BLaER1 (cell line): ENCODE measurements around the gene ZMYM3.

Experiments
- H3K27ac ChIP-seq: shearing (Covaris generic); formaldehyde crosslinking; 2 replicates; pipeline ENCODE4 v1.8.1; 2022
- H3K27me3 ChIP-seq: shearing (Covaris generic); formaldehyde crosslinking; 2 replicates; pipeline ENCODE4 v1.8.1; 2022
- H3K36me3 ChIP-seq: shearing (Covaris generic); formaldehyde crosslinking; 2 replicates; pipeline ENCODE4 v1.8.1; 2022
- H3K4me1 ChIP-seq: shearing (Covaris generic); formaldehyde crosslinking; 2 replicates; pipeline ENCODE4 v1.8.1; 2022
- H3K4me2 ChIP-seq: shearing (Covaris generic); formaldehyde crosslinking; 2 replicates; pipeline ENCODE4 v1.8.1; 2022
- H3K4me3 ChIP-seq: shearing (Covaris generic); formaldehyde crosslinking; 2 replicates; pipeline ENCODE4 v1.8.1; 2022
- H3K9ac ChIP-seq: shearing (Covaris generic); formaldehyde crosslinking; 2 replicates; pipeline ENCODE4 v1.8.1; 2022
- H3K9me3 ChIP-seq: shearing (Covaris generic); formaldehyde crosslinking; 2 replicates; pipeline ENCODE4 v1.8.1; 2022
- H4K20me1 ChIP-seq: shearing (Covaris generic); formaldehyde crosslinking; 2 replicates; pipeline ENCODE4 v1.8.1; 2022
- Cebpa-rat ChIP-seq: shearing (Covaris generic); IDR thresholded peaks from 2 replicates; pipeline ENCODE4 v1.8.1; 2022

The ZMYM3 gene

GRCh38 chrX:71235482-71235881 lies 18.5 kb downstream of the ZMYM3 start:
- no peak for TF ChIP-seq Cebpa-rat
- Histone ChIP-seq H3K4me3 (no peak overlapping the region), H3K9me3 (no peaks in the 10 kb centered on the region), H3K4me1 (no peaks in the 10 kb centered on the region), H3K27ac (no peak overlapping the region), H3K4me2 (no peak overlapping the region), H3K27me3 (peaks cover 20% of the 10 kb centered on the region), H3K9ac (no peak overlapping the region), H4K20me1 (no peaks in the 10 kb centered on the region; the same call in 1 of the 2 replicates), H3K36me3 (peaks cover 9% of the 10 kb centered on the region)

DNA sequence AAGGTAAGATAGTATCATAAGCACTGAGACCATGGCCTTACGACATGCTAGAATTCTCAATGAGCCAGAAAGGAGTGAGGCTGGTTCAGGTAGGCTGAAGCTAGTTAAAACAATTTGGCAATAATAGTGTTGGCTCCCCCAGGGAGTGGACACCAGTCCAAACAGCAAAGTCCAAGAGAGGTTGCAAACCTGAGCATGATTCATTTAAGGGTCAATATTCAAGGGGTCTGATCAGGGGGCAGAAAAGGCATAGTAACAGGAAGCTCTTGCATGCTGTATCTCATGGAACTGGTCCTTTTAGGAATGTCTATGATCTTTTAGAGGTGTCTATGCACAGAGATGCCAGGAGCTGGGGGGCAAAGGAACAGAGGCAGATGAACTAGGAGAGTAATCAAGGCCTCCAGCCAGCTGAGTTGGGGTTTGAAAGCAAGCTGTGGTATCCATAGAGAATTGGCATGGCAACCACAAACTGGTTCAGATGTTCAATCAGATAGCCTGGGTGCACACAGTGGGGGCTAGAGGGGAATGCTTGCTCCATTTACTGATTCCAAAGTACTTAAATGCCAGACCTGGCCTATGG lies 25.8 kb downstream of the ZMYM3 start:
- Histone ChIP-seq H3K4me1 (0 out of 2 replicates have a peak, but pooled peaks cover 6% of the 10 kb centered on the region), H3K27me3 (peaks cover 22% of the 10 kb centered on the region), H3K9me3 (no peaks in the 10 kb centered on the region; the same call in 1 of the 2 replicates), H3K9ac (no peak overlapping the region), H3K27ac (no peak overlapping the region), H3K4me3 (no peak overlapping the region), H4K20me1 (no peaks in the 10 kb centered on the region; the same call in 1 of the 2 replicates), H3K4me2 (no peak overlapping the region), H3K36me3 (no peaks in the 10 kb centered on the region)
- TF ChIP-seq Cebpa-rat = no peak

DNA sequence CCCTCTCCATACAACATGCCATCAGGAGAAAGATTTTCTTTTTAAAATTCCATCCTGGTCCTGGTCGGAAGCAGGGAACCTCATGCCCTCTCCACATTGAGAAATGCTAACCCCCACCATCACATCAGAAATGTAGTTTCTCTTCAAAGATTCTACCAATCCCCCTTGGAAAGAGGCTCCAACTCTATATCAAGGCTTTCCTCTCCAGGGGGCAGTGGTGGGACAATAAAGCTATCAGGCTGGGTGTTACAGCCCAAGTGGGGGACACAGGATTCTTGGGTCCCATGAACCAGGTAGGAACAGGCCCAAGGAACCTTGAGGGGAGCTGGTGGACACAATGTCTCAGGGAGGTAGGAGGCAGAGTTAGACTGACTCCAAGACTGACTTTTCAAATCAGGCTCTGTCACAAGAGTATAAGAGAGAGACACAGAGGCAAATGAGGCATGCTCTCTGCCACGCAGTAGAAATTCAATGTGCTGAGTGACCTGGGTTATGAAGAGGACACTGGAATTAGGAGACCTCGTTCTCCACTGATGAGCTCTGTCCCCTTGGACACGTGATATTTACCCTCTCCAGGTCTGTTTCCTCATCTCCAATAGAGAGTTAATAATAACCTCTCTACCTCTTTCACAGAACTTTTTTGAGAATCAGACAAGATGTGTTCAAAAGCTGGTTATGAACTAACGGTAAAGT lies 26.4 kb downstream of the ZMYM3 start:
- Histone ChIP-seq H3K4me2 (no peak overlapping the region), H3K9ac (no peak overlapping the region), H3K4me3 (no peak overlapping the region), H3K27ac (no peak overlapping the region), H3K27me3 (peaks cover 22% of the 10 kb centered on the region), H3K36me3 (no peaks in the 10 kb centered on the region), H4K20me1 (no peaks in the 10 kb centered on the region; the same call in 1 of the 2 replicates), H3K9me3 (no peaks in the 10 kb centered on the region; the same call in 1 of the 2 replicates), H3K4me1 (0 out of 2 replicates have a peak, but pooled peaks cover 6% of the 10 kb centered on the region)
- no peak for TF ChIP-seq Cebpa-rat

GRCh38 chrX:71225676-71226075 lies 28.3 kb downstream of the ZMYM3 start:
- H3K36me3 ChIP-seq = no peaks in the 10 kb centered on the region
- H3K27me3 ChIP-seq = peaks cover 22% of the 10 kb centered on the region
- no peak overlapping the region for H3K27ac ChIP-seq
- H4K20me1 ChIP-seq = no peaks in the 10 kb centered on the region; the same call in 1 of the 2 replicates
- H3K9me3 ChIP-seq = no peaks in the 10 kb centered on the region; the same call in 1 of the 2 replicates
- TF ChIP-seq Cebpa-rat = no peak
- H3K4me3 ChIP-seq = no peak overlapping the region
- no peak overlapping the region for H3K4me2 ChIP-seq
- H3K4me1 ChIP-seq = 0 out of 2 replicates have a peak, but pooled peaks cover 6% of the 10 kb centered on the region
- no peak overlapping the region for H3K9ac ChIP-seq

DNA sequence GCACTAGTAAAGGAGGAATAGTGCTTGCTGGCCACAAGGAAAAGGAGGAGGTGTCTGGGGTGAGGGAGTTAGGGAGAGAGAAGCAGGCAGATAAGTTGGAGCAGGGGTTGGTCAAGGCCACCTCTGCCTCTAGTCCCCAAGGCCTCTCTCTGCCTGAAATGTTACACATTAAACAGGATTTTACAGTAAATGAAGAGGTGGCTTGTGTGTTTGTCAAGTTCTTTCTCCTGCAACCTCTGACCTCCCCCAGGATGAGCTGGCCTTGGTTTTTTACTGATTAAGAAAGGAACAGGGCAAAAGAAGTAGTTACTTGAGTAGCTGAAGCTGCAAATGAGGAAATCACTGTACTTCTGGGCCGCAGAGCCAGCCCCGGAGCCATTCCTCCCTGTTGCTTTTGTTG lies 28.9 kb downstream of the ZMYM3 start:
- Histone ChIP-seq H3K36me3 (no peaks in the 10 kb centered on the region), H3K27ac (no peak overlapping the region), H3K9ac (no peak overlapping the region), H3K9me3 (no peaks in the 10 kb centered on the region; the same call in 1 of the 2 replicates), H3K27me3 (peaks cover 22% of the 10 kb centered on the region), H3K4me1 (0 out of 2 replicates have a peak, but pooled peaks cover 6% of the 10 kb centered on the region), H3K4me3 (no peak overlapping the region), H4K20me1 (no peaks in the 10 kb centered on the region; the same call in 1 of the 2 replicates), H3K4me2 (no peak overlapping the region)
- no peak for TF ChIP-seq Cebpa-rat

DNA sequence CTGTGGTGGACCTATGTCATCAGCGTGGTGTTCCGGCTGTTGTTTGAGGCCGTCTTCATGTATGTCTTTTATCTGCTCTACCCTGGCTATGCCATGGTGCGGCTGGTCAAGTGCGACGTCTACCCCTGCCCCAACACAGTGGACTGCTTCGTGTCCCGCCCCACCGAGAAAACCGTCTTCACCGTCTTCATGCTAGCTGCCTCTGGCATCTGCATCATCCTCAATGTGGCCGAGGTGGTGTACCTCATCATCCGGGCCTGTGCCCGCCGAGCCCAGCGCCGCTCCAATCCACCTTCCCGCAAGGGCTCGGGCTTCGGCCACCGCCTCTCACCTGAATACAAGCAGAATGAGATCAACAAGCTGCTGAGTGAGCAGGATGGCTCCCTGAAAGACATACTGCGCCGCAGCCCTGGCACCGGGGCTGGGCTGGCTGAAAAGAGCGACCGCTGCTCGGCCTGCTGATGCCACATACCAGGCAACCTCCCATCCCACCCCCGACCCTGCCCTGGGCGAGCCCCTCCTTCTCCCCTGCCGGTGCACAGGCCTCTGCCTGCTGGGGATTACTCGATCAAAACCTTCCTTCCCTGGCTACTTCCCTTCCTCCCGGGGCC lies 29.7 kb downstream of the ZMYM3 start:
- Histone ChIP-seq H3K4me1 (0 out of 2 replicates have a peak, but pooled peaks cover 6% of the 10 kb centered on the region), H3K9ac (no peak overlapping the region)

DNA sequence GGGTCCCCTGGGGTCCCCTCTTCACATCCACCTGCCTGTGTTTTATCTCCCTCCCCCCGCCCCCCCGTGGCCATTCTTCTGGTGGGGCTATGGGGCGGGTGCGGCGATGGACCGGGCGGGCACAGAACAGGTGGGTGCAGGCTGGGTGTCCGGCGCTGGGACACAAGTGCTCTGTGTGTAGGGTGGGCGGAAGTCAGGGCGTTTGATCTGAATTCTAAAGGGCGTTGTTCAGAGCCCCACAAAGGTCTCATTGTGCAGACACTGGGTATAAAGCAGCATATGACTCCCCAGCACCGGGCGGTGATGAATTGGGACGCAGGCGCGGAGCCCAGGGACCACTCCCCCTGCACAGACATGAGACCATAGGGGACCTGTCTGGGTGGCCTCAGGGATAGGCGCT lies 31.0 kb downstream of the ZMYM3 start, which contains the start of gene GJB1:
Gene GJB1, plus strand, starts transcription at position 296 of the 400 bp plus-strand sequence. CDS start 484 bp downstream, outside the sequence.
- Histone ChIP-seq H3K27me3 (peaks cover 19% of the 10 kb centered on the region), H3K4me3 (no peak within 1 kb of the TSS), H3K4me1 (0 out of 2 replicates have a peak, but pooled peaks cover 6% of the 10 kb centered on the region), H3K27ac (no peak within 1 kb of the TSS), H4K20me1 (no peaks in the 10 kb centered on the region; the same call in 1 of the 2 replicates), H3K9ac (no peak within 1 kb of the TSS), H3K9me3 (no peaks in the 10 kb centered on the region), H3K4me2 (no peak within 1 kb of the TSS), H3K36me3 (no peaks in the 10 kb centered on the region)
- no peak for TF ChIP-seq Cebpa-rat

More for the DNA sequence above, 29.7 kb downstream of the ZMYM3 start:
- H3K36me3 ChIP-seq = no peaks in the 10 kb centered on the region
- no peak overlapping the region for H3K4me2 ChIP-seq
- no peak overlapping the region for H3K4me3 ChIP-seq
- H3K27ac ChIP-seq = no peak overlapping the region
- H4K20me1 ChIP-seq = no peaks in the 10 kb centered on the region; the same call in 1 of the 2 replicates
- peaks cover 22% of the 10 kb centered on the region for H3K27me3 ChIP-seq
- no peak for TF ChIP-seq Cebpa-rat
- H3K9me3 ChIP-seq = no peaks in the 10 kb centered on the region; the same call in 1 of the 2 replicates

DNA sequence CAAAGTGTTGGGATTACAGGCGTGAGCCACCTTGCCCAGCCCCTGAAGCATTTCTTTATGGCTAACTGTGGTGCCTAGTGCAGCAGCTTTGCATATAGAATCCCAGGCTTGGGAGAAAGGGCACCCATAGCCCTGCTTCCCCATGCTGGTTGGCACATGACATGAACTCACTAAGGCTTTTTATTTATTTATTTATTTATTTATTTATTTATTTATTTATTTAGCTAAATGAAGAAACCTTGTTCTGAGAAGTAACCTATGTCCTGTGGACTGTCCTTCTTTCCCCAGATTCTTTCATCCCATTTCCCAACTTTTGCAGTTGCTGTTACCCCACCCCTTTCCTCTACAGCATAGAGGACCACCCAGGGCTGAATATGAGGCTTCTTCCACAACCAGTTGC lies 32.8 kb downstream of the ZMYM3 start:
- no peaks in the 10 kb centered on the region for H3K36me3 ChIP-seq

DNA sequence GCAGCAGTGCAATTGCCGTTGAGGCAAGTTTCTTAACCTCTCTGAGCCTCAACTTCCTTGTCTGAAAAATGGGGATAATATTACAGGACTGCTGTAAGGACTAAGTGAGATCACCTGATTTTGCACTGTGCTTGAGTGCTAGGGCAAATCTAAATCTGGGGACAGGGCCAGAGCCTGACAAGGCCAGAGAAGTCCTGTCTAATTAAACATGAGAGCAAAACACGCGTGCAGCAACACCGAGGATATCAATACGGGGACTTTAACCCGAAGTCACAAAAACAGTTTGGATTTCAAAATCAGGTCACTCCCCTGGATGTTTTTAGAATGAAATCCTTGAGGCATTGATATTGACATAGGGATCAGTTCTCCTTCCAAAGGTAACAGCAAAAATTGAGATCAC lies 36.6 kb downstream of the ZMYM3 start:
- no peak overlapping the region for H3K9ac ChIP-seq
- no peaks in the 10 kb centered on the region for H4K20me1 ChIP-seq
- no peaks in the 10 kb centered on the region for H3K4me1 ChIP-seq
- H3K27ac ChIP-seq = no peak overlapping the region
- H3K4me2 ChIP-seq = no peak overlapping the region
- H3K27me3 ChIP-seq = peaks cover 36% of the 10 kb centered on the region
- H3K36me3 ChIP-seq = no peaks in the 10 kb centered on the region
- TF ChIP-seq Cebpa-rat = no peak
- H3K4me3 ChIP-seq = no peak overlapping the region
- no peaks in the 10 kb centered on the region for H3K9me3 ChIP-seq

More for the DNA sequence above, 32.8 kb downstream of the ZMYM3 start:
- Histone ChIP-seq H3K9ac (no peak overlapping the region), H3K4me1 (0 out of 2 replicates have a peak, but pooled peaks cover 6% of the 10 kb centered on the region), H3K9me3 (no peaks in the 10 kb centered on the region), H3K4me2 (no peak overlapping the region), H3K27ac (no peak overlapping the region), H3K4me3 (no peak overlapping the region), H4K20me1 (no peaks in the 10 kb centered on the region; the same call in 1 of the 2 replicates), H3K27me3 (peaks cover 34% of the 10 kb centered on the region)
- no peak for TF ChIP-seq Cebpa-rat
